SK-N-SH treated with all-trans-retinoic acid at 6 μM for 48 hours (cell line): ENCODE measurements around the gene UBASH3A.

Experiments used
- ATAC-seq: fragments of 200-7000 bp; cut with Tn5 transposase; 3 replicates; pipeline ENCODE4 v1.9.1; 2020; ENCODE audit warnings: mild to moderate bottlenecking, moderate library complexity
- BACH2 ChIP-seq: fragments of 250-450 bp; sonication (Bioruptor Pico); IDR thresholded peaks from 2 replicates; pipeline ENCODE4 v1.9.0; 2021; ENCODE audit warnings: mild to moderate bottlenecking, borderline replicate concordance
- CSDC2 ChIP-seq: fragments of 250-450 bp; sonication (Bioruptor Pico); IDR thresholded peaks from 2 replicates; pipeline ENCODE4 v1.5.0; 2020; ENCODE audit warnings: mild to moderate bottlenecking, moderate library complexity
- ESRRG ChIP-seq: fragments of 250-450 bp; sonication (Bioruptor Pico); IDR thresholded peaks from 2 replicates; pipeline ENCODE4 v1.6.1; 2021; ENCODE audit warnings: mild to moderate bottlenecking
- GLIS3 ChIP-seq: fragments of 250-450 bp; sonication (Bioruptor Pico); IDR thresholded peaks from 2 replicates; pipeline ENCODE4 v1.5.0; 2020; ENCODE audit warnings: mild to moderate bottlenecking, moderate library complexity
- ISL1 ChIP-seq: fragments of 250-450 bp; sonication (Bioruptor Pico); IDR thresholded peaks from 2 replicates; pipeline ENCODE4 v2.1.2; 2022; ENCODE audit warnings: mild to moderate bottlenecking, moderate library complexity
- OSR1 ChIP-seq: fragments of 250-450 bp; sonication (Bioruptor Pico); IDR thresholded peaks from 2 replicates; pipeline ENCODE4 v1.8.0; 2022; ENCODE audit warnings: moderate library complexity, mild to moderate bottlenecking, inconsistent platforms
- PPARA ChIP-seq: fragments of 250-450 bp; sonication (Bioruptor Pico); IDR thresholded peaks from 2 replicates; pipeline ENCODE4 v1.5.0; 2020; ENCODE audit warnings: mild to moderate bottlenecking, borderline replicate concordance
- RARB ChIP-seq: fragments of 250-450 bp; sonication (Bioruptor Pico); IDR thresholded peaks from 2 replicates; pipeline ENCODE4 v1.8.0; 2021; ENCODE audit warnings: mild to moderate bottlenecking, moderate library complexity
- SNAI2 ChIP-seq: fragments of 250-450 bp; sonication (Bioruptor Pico); IDR thresholded peaks from 2 replicates; pipeline ENCODE4 v1.5.0; 2020; ENCODE audit warnings: mild to moderate bottlenecking, moderate library complexity
- TOX ChIP-seq: fragments of 250-450 bp; sonication (Bioruptor Pico); IDR thresholded peaks from 2 replicates; pipeline ENCODE4 v1.8.0; 2021; ENCODE audit warnings: mild to moderate bottlenecking, moderate library complexity, borderline replicate concordance
- ZC3H10 ChIP-seq: fragments of 250-450 bp; sonication (Bioruptor Pico); IDR thresholded peaks from 2 replicates; pipeline ENCODE4 v1.5.1; 2021; ENCODE audit warnings: mild to moderate bottlenecking, moderate library complexity
- ZFP30 ChIP-seq: fragments of 450-650 bp; formaldehyde crosslinking; IDR thresholded peaks from 2 replicates; pipeline ENCODE4 v1.5.0; 2022; ENCODE audit warnings: mild to moderate bottlenecking, moderate library complexity
- ZNF70 ChIP-seq: fragments of 450-650 bp; formaldehyde crosslinking; IDR thresholded peaks from 2 replicates; pipeline ENCODE4 v1.5.0; 2020; ENCODE audit warnings: mild to moderate bottlenecking, moderate library complexity
- TF ChIP-seq, protein P1 (sequence below): fragments of 250-450 bp; sonication (Bioruptor Pico); IDR thresholded peaks from 2 replicates; pipeline ENCODE4 v1.8.0; 2021; ENCODE audit warnings: low read depth, mild to moderate bottlenecking, moderate library complexity, borderline replicate concordance
- TF ChIP-seq, protein P2 (sequence below): fragments of 250-450 bp; sonication (Bioruptor Pico); IDR thresholded peaks from 2 replicates; pipeline ENCODE4 v1.8.0; 2020; ENCODE audit warnings: mild to moderate bottlenecking, moderate library complexity, borderline replicate concordance
- TF ChIP-seq, protein P3 (sequence below): fragments of 250-450 bp; sonication (Bioruptor Pico); IDR thresholded peaks from 2 replicates; pipeline ENCODE4 v1.5.1; 2021; ENCODE audit warnings: mild to moderate bottlenecking, moderate library complexity
- TF ChIP-seq, protein P4 (sequence below): fragments of 250-450 bp; sonication (Bioruptor Pico); IDR thresholded peaks from 2 replicates; pipeline ENCODE4 v1.5.0; 2020; ENCODE audit warnings: mild to moderate bottlenecking, moderate library complexity
- TF ChIP-seq, protein P5 (sequence below): fragments of 250-450 bp; sonication (Bioruptor Pico); IDR thresholded peaks from 2 replicates; pipeline ENCODE4 v1.5.1; 2020; ENCODE audit warnings: low read depth, mild to moderate bottlenecking, moderate library complexity

Gene UBASH3A

DNA sequence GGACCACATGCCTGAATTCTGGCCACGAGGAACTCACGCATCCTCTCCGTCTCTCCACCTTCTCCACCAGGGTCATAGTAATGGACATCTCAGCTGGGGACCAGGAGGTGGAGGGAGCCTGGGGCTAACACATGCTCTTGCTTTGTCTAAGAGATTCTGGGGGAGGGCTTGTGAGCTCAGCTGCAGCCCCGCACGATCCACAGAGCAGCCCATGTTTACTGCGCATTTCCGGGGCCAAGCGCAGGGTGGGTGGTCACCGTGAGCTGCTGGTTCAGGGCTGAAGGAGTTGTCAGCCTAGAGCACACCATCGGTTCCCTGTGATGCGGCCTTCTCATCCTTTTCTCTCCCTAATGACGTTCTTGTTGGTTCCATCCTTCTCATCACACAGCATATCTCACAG is 45.4 kb upstream of the UBASH3A start:
- no peak for ATAC-seq
- TF ChIP-seq, protein P1, sequence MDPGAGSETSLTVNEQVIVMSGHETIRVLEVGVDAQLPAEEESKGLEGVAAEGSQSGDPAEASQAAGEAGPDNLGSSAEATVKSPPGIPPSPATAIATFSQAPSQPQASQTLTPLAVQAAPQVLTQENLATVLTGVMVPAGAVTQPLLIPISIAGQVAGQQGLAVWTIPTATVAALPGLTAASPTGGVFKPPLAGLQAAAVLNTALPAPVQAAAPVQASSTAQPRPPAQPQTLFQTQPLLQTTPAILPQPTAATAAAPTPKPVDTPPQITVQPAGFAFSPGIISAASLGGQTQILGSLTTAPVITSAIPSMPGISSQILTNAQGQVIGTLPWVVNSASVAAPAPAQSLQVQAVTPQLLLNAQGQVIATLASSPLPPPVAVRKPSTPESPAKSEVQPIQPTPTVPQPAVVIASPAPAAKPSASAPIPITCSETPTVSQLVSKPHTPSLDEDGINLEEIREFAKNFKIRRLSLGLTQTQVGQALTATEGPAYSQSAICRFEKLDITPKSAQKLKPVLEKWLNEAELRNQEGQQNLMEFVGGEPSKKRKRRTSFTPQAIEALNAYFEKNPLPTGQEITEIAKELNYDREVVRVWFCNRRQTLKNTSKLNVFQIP (CRISPR knock-in tag) = no peak
- TF ChIP-seq RARB (CRISPR knock-in tag) = no peak
- TF ChIP-seq ZFP30 (CRISPR knock-in tag) = no peak
- no peak for TF ChIP-seq CSDC2
- TF ChIP-seq, protein P2, sequence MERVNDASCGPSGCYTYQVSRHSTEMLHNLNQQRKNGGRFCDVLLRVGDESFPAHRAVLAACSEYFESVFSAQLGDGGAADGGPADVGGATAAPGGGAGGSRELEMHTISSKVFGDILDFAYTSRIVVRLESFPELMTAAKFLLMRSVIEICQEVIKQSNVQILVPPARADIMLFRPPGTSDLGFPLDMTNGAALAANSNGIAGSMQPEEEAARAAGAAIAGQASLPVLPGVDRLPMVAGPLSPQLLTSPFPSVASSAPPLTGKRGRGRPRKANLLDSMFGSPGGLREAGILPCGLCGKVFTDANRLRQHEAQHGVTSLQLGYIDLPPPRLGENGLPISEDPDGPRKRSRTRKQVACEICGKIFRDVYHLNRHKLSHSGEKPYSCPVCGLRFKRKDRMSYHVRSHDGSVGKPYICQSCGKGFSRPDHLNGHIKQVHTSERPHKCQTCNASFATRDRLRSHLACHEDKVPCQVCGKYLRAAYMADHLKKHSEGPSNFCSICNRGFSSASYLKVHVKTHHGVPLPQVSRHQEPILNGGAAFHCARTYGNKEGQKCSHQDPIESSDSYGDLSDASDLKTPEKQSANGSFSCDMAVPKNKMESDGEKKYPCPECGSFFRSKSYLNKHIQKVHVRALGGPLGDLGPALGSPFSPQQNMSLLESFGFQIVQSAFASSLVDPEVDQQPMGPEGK (CRISPR knock-in tag) = no peak
- TF ChIP-seq, protein P3, sequence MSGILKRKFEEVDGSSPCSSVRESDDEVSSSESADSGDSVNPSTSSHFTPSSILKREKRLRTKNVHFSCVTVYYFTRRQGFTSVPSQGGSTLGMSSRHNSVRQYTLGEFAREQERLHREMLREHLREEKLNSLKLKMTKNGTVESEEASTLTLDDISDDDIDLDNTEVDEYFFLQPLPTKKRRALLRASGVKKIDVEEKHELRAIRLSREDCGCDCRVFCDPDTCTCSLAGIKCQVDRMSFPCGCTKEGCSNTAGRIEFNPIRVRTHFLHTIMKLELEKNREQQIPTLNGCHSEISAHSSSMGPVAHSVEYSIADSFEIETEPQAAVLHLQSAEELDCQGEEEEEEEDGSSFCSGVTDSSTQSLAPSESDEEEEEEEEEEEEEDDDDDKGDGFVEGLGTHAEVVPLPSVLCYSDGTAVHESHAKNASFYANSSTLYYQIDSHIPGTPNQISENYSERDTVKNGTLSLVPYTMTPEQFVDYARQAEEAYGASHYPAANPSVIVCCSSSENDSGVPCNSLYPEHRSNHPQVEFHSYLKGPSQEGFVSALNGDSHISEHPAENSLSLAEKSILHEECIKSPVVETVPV (CRISPR knock-in tag) = no peak
- TF ChIP-seq, protein P4, sequence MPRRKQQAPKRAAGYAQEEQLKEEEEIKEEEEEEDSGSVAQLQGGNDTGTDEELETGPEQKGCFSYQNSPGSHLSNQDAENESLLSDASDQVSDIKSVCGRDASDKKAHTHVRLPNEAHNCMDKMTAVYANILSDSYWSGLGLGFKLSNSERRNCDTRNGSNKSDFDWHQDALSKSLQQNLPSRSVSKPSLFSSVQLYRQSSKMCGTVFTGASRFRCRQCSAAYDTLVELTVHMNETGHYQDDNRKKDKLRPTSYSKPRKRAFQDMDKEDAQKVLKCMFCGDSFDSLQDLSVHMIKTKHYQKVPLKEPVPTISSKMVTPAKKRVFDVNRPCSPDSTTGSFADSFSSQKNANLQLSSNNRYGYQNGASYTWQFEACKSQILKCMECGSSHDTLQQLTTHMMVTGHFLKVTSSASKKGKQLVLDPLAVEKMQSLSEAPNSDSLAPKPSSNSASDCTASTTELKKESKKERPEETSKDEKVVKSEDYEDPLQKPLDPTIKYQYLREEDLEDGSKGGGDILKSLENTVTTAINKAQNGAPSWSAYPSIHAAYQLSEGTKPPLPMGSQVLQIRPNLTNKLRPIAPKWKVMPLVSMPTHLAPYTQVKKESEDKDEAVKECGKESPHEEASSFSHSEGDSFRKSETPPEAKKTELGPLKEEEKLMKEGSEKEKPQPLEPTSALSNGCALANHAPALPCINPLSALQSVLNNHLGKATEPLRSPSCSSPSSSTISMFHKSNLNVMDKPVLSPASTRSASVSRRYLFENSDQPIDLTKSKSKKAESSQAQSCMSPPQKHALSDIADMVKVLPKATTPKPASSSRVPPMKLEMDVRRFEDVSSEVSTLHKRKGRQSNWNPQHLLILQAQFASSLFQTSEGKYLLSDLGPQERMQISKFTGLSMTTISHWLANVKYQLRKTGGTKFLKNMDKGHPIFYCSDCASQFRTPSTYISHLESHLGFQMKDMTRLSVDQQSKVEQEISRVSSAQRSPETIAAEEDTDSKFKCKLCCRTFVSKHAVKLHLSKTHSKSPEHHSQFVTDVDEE (CRISPR knock-in tag) = no peak
- no peak for TF ChIP-seq BACH2 (CRISPR knock-in tag)
- TF ChIP-seq GLIS3 = no peak
- no peak for TF ChIP-seq TOX (CRISPR knock-in tag)
- no peak for TF ChIP-seq ZNF70 (CRISPR knock-in tag)

DNA sequence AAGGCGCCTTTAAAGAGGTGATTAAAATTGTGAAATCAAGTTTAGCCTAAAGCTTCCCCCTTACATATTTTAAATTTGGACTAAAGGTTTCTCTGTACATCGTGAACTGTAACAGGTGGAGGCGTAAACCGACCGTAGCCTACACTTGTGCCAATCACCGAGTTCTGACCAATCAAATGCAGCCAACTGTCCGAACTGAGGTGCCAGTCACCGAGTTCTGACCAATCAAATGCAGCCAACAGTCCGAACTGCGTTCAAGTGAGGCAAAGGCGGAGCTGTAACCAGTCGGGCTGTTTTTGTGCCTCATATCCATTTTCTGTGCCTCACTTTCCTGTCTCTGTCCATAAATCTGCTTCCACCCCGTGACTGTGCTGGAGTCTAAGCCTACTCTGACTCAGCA is 44.8 kb upstream of the UBASH3A start:
- TF ChIP-seq GLIS3 (no peak), ISL1 (no peak), ZC3H10 (no peak), OSR1 (CRISPR knock-in tag) (no peak), ZNF70 (CRISPR knock-in tag) (no peak), ZFP30 (CRISPR knock-in tag) (no peak), ESRRG (CRISPR knock-in tag) (no peak), SNAI2 (CRISPR knock-in tag) (no peak), RARB (CRISPR knock-in tag) (no peak), CSDC2 (no peak), PPARA (CRISPR knock-in tag) (no peak)
- TF ChIP-seq, protein P3 (CRISPR knock-in tag) = no peak
- TF ChIP-seq, protein P4 (CRISPR knock-in tag) = no peak
- TF ChIP-seq, protein P5, sequence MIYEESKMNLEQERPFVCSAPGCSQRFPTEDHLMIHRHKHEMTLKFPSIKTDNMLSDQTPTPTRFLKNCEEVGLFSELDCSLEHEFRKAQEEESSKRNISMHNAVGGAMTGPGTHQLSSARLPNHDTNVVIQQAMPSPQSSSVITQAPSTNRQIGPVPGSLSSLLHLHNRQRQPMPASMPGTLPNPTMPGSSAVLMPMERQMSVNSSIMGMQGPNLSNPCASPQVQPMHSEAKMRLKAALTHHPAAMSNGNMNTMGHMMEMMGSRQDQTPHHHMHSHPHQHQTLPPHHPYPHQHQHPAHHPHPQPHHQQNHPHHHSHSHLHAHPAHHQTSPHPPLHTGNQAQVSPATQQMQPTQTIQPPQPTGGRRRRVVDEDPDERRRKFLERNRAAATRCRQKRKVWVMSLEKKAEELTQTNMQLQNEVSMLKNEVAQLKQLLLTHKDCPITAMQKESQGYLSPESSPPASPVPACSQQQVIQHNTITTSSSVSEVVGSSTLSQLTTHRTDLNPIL = no peak
- TF ChIP-seq, protein P2 (CRISPR knock-in tag) = no peak
- ATAC-seq = no peak
